D721Med (cell line): ENCODE data around the gene TTLL11.
A peak's percentile ranks its signal among the peaks of the same experiment; 100 is the strongest.
"Not testable (repeated sequence)": the region's sequence is repeated elsewhere in the genome, so short reads cannot be mapped to it uniquely, and the experiment has no call there.

ENCODE experiments used
- DNase-seq: peaks from one replicate; pipeline ENCODE4 v3.0.0; 2011; ENCODE audit warnings: low spot score; ENCODE audit not compliant: insufficient read length
- FAIRE-seq: peaks from 2 replicates; lab custom pipeline; 2011; peaks lifted over from hg19 to GRCh38; lab: Jason Lieb, UNC
- TF ChIP-seq, protein P1 (sequence below): IDR thresholded peaks from 2 replicates; pipeline ENCODE4 v1.5.1; 2012; ENCODE audit warnings: mild to moderate bottlenecking, control low read depth; ENCODE audit not compliant: insufficient read depth; ENCODE audit errors: missing control alignments

The TTLL11 gene

DNA sequence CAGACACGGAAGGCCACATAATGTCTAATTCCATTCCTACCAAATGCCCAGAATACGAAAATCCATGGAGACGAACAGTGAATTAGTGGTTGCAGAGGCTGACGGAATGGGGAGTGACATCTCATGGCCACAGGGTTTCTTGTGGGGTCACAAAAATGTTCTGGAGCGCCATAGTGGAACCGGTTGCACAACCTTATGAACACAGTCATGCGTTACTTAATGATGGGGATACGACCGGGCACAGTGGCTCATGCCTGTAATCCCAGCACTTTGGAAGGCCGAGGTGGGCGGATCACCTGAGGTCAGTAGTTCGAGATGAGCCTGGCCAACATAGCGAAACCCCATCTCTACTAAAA, 26.0 kb upstream of the TTLL11 start:
- TF ChIP-seq, protein P1, sequence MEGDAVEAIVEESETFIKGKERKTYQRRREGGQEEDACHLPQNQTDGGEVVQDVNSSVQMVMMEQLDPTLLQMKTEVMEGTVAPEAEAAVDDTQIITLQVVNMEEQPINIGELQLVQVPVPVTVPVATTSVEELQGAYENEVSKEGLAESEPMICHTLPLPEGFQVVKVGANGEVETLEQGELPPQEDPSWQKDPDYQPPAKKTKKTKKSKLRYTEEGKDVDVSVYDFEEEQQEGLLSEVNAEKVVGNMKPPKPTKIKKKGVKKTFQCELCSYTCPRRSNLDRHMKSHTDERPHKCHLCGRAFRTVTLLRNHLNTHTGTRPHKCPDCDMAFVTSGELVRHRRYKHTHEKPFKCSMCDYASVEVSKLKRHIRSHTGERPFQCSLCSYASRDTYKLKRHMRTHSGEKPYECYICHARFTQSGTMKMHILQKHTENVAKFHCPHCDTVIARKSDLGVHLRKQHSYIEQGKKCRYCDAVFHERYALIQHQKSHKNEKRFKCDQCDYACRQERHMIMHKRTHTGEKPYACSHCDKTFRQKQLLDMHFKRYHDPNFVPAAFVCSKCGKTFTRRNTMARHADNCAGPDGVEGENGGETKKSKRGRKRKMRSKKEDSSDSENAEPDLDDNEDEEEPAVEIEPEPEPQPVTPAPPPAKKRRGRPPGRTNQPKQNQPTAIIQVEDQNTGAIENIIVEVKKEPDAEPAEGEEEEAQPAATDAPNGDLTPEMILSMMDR = no peak
- FAIRE-seq (no peak), DNase-seq (no peak)

DNA sequence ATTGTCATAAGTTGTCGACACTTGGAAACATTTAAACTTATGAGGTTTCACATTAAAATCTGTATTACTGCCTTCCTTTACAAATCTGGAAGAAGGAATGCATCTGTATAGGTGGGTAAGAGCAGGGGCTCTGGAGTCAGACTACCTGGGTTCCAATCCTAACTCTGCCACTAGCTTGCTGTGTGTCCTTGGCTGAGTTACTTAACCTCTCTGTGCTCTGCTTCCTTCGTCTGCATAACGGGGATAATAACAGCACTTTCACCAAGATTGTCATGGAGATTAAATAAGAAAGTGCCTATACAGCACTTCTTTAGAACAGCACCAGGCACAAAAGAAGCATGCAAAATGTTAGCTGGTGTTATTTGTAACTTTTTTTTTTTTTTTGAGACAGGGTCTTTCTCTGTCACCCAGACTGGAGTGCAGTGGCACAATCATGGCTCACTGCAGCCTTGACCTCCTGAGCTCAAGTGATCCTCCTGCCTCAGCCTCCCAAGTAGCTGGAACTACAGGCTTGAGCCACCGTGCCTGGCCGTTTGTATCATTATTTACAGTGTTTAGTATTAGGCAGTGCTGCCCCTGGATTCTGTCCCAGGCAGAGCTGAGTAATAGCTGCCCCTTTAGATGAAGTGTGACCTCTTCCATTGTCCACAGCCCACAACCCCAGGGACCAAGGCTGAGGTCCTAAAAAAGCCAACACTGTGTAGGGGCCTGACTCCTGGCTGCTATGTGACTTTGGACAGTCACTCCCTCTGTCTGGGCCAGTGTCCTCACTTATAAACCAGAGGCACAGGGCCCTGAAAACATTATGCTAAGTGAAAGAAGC, 25.4 kb upstream of the TTLL11 start:
- FAIRE-seq (no peak), DNase-seq (no peak)
- TF ChIP-seq, protein P1 = no peak

DNA sequence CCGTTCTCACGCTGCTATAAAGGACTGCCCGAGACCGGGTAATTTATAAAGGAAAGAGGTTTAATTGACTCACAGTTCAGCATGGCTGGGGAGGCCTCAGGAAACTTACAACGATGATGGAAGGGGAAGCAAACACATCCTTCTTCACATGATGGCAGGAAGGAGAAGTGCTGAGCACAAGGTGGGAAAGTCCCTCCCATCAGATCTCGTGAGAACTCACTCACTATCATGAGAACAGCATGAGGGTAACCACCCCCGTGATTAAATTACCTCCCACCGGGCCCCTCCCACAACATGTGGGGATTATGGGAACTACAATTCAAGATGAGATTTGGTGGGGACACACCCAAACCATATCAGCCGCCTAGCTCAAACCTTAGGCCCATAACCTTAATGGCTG, 24.1 kb upstream of the TTLL11 start:
- DNase-seq, FAIRE-seq: not testable (repeated sequence)

DNA sequence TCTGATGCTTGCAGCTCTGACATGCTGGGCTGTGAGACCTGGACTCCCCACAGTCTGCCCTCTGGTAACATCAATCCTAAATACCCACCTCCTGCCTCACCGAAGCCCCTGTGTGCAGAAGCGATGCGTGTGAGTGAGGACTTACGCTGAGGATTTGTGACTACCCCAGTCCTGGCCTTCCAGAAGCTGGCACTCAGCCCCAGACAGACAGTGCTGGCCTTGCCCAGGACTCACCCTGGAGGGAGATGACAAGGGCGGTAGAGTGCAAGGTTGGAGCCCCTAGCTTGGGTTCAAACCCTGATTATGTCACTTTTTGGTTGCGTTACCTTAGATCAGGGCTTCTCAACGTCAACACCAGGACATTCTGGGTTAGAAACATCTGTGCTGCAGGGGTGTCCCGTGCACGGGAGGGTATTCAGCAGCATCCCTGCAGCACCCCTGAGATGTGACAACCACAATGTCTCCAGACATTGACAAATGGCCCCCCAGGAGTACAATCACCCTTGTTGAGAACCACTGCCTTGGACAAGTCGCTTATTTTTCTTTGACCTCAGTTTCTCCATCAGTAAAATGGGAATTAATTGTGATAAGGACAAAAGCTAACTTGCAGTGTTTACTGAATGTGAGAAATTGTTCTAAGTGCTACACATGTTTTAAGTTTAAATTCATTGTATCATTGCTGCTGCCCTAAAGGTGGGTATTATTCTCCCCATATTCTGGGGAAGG, 23.5 kb upstream of the TTLL11 start:
- no peak for FAIRE-seq
- DNase-seq = no peak
- TF ChIP-seq, protein P1 = no peak

DNA sequence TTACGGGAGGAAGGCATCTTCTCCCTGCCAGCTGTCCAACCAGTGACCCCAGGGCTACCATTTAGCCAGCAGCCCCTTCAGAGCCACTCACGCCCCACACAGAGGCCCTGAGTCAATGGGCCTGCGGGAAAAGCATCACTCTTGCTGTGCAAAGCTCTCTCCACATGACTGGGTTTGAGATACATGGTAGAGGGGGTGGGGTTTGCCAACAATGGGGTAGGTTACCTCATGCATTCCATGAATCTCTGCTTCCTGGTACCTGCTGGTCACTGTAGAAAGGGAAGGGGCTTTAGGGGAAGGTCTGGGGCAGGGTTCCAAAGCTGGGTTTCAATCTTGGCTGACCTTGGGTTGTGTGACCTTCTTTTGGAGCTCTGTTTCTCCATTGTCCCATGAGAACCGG, 22.9 kb upstream of the TTLL11 start:
- DNase-seq = no peak
- TF ChIP-seq, protein P1 = no peak
- no peak for FAIRE-seq

DNA sequence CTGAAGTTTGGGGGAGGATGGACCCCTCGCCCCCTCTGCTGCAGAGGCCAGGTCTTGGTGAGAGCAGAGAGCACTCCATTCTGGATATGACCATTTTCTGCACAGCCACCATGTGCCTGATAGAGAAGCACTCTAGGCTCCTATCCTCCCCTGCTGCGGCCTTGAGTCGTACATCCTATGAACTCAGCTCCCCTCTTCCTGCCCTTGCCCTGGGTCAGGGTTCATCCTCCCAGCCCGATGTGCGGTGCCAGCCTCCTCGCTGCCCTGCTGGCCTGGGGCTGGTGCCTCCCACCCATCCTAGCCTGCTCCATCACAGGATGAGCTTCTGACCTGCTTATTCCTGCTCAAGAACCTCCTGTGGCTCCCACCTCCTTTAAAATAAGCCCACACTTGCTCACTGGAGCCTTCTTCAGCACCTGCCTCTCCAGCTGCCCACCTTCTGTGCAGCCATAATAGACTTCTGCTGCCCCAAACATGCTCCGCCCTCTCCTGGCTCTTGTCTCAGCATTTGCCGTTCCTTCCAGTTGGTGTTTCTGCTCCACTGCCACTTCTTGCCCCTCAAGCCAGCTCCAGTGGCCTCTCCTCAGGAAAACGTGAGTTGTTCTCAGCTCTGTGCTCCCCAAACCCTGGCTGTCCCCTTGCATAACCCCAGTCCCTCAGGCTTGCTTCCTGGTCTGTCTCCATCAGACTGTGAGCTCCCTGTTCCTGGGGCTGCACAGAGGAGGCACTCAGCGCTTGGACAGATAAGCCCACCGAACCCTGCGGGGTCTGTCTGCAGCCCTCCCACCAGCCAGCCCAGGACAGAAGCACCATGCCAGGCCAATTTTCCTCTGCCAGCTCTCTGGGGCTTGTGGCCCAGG, 22.3 kb upstream of the TTLL11 start:
- TF ChIP-seq, protein P1 = no peak
- no peak for FAIRE-seq
- DNase-seq = no peak

DNA sequence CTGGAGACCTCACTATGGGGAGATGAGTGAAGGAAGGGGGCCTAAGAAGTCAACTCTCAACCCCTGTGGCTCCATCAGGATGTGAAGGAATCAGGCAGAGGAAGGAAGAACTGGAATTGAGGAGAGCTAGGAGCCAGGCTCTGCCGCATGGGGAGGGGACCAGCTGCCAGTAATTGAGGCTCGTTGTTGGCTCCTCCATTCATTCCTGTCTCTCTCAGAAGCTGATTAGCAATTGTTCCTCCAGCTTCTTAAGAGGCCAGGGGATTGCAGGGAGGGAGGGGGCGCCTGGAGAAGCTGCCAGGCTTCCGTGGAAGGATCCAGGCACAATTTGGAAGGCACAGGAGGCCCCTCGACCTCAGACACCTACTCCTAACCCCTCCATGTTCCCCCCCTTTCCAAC, 20.5 kb upstream of the TTLL11 start:
- TF ChIP-seq, protein P1 = no peak
- peak; percentile 51 for DNase-seq
- FAIRE-seq = no peak
